ENCODE results near the gene FMN1.

DNA sequence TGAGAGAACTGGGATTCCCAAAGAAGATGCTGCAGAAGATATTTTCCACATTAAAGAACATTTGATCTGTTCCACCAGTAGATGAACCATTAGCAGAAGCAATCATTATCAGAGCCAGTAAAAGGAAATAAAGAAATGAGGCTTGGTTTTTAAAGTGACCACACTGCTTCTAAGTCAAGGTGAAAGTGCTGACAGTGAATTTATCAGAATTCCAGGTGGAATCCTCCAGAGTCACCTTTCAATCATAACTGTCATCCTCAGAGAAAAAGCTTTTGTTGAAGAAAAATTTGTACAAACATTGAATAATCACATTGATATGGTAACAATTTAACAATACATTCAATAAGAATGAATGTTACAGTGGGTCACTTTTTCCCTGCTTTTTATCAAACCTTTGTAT, 376.9 kb downstream of the FMN1 start:
- TF ChIP-seq, protein P1, sequence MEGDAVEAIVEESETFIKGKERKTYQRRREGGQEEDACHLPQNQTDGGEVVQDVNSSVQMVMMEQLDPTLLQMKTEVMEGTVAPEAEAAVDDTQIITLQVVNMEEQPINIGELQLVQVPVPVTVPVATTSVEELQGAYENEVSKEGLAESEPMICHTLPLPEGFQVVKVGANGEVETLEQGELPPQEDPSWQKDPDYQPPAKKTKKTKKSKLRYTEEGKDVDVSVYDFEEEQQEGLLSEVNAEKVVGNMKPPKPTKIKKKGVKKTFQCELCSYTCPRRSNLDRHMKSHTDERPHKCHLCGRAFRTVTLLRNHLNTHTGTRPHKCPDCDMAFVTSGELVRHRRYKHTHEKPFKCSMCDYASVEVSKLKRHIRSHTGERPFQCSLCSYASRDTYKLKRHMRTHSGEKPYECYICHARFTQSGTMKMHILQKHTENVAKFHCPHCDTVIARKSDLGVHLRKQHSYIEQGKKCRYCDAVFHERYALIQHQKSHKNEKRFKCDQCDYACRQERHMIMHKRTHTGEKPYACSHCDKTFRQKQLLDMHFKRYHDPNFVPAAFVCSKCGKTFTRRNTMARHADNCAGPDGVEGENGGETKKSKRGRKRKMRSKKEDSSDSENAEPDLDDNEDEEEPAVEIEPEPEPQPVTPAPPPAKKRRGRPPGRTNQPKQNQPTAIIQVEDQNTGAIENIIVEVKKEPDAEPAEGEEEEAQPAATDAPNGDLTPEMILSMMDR (conservative IDR thresholded peaks at IDR 0.05), result no peak
- TF ChIP-seq ZFX (IDR thresholded peaks at IDR 0.05), result no peak

Measured in C4-2B (cell line).